Pancreas (tissue), 10 donors: ENCODE results near the gene SEC22A. TPM values are rescaled to one million over a fixed set of nuclear protein-coding genes. Genes with fewer than 3 reads are reported as not detected.

Experiments
- ATAC-seq, 4 donors: fragments of 200-7000 bp; cut with Tn5 transposase; one replicate each; pipeline versions ENCODE4 v1.8.0 to v1.9.1; 2020; ENCODE audit warnings: mild to moderate bottlenecking in 4 of 4, moderate library complexity in 4 of 4
- DNase-seq, 6 donors: peaks; one replicate each; pipeline ENCODE4 v3.0.0-alpha.2; 2020
- FAIRE-seq: peaks from 2 replicates; lab custom pipeline; 2012; peaks lifted over from hg19 to GRCh38; lab: Jason Lieb, UNC
- H3K27ac ChIP-seq, 4 donors: fragments of 200-600 bp; sonication (generic); 1 replicate in 3 of 4; 2 replicates in 1 of 4; pipeline versions ENCODE4 v1.5.0 to v1.8.0; 2020
- H3K27me3 ChIP-seq, 4 donors: fragments of 200-600 bp; one replicate each; pipeline ENCODE4 v1.8.0; 2021
- H3K36me3 ChIP-seq, 3 donors: fragments of 200-600 bp; sonication (generic) in 1 of 3; one replicate each; pipeline versions ENCODE4 v1.5.0 to v1.8.0; 2020 to 2021
- H3K4me1 ChIP-seq, 3 donors: fragments of 200-600 bp; one replicate each; pipeline ENCODE4 v1.8.0; 2021
- H3K4me3 ChIP-seq, 4 donors: fragments of 200-600 bp; sonication (generic) in 2 of 4; one replicate each; pipeline versions ENCODE4 v1.5.0 to v1.8.0; 2020 to 2021
- H3K9me3 ChIP-seq, 4 donors: fragments of 200-600 bp; one replicate each; pipeline ENCODE4 v1.8.0; 2021
- WGBS, 2 donors: extraction: QIAGEN DNeasy Blood & Tissue Kit; methylation state at CpG; one replicate each; pipeline ENCODE4 v1.1.7; 2013; 5-methylcytosine and 5-hydroxymethylcytosine counted together
- intact Hi-C, 3 donors: fragments of 100-400 bp; cut with DNase I; formaldehyde crosslinking; loops; one replicate each; pipeline versions ENCODE4 v1.11.1 to v1.14.2; 2022
- microRNA-seq, 2 donors: library from miRNA; unstranded; fragments of <30 nt; microRNA quantifications; one replicate each; pipeline versions ENCODE4 to v1.1.0, GENCODE V29; 2019 to 2020
- polyA plus RNA-seq, 2 donors: library from polyadenylated mRNA; stranded (reverse); fragments of 200-250 nt; gene quantifications; one replicate each; pipeline ENCODE4 v1.2.3, GENCODE V29; 2013
- total RNA-seq, 6 donors: library from RNA; stranded (reverse); fragmentation: NEBNext Ultra II Directional in 4 of 6; extraction: Animal tissue kit (Norgen Biotek cat#: 25700) in 4 of 6; gene quantifications; one replicate each; pipeline versions ENCODE4 v1.2.1 to v1.2.4, GENCODE V29; 2021 to 2023
- TF ChIP-seq, protein P1 (sequence below), 4 donors: fragments of 200-600 bp; sonication (generic) in 3 of 4; IDR thresholded peaks; one replicate each; pipeline versions ENCODE4 v1.5.0 to v1.8.0; 2021; ENCODE audit warnings: antibody characterized with exemption in 4 of 4
- donor health status: healthy with polysubstance abuse.
- donor health status: DM: no; HTN: no; CAD: no; lungs with moderate emphysema.
- donor health status: DM: no; HTN: no; CAD: no.
- donor health status: control.
- donor health status: control.
- donor health status: Bipolar disorder and iron deficiency.
- donor health status: DM: yes; HTN: yes; CAD: no.
- donor health status: DM: no; HTN: no; CAD: no.
- donor health status: DM: no; HTN: no; CAD: no.
- donor health status: DM: yes; HTN: yes; CAD: no.

The SEC22A gene
- total and polyA plus RNA-seq, 8 donors, result 3.3 to 12.5 (median 7.2) TPM

DNA sequence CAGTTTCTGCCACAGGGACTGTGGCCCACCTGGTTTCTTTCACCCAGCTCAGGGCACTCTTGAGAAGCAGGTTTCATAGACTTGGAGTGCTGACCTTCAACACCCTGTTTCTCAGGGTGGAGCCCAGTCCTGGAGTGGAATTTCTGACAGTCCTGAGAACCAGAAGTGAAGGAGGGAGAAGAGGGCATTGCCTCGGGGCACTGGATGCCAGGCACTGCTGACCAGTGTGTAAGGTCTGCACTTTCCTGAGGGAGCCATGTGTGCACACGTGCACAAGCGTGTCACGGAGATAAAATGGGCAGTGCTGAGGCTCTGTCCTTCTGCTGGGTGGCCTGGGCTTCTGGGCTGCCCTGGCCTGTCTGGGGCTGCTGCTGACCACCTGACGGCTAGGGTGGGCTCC is 118.5 kb downstream of the SEC22A start:
- H3K9me3 ChIP-seq, result no peaks in the 10 kb centered on the region
- H3K27ac ChIP-seq, result no peak overlapping the region
- H3K4me3 ChIP-seq, result no peak overlapping the region
- no peaks in the 10 kb centered on the region for H3K27me3 ChIP-seq
- no peaks in the 10 kb centered on the region for H3K4me1 ChIP-seq
- intact Hi-C loops, result loop anchor here in 1 of 3 donors (10.0 kb wide), 1 partner anchor 245 kb away; no protein-coding TSS in a partner anchor
- FAIRE-seq (no peak), DNase-seq (peak in 1 of 6 donors; percentile 35), ATAC-seq (no peak)
- H3K36me3 ChIP-seq, result peaks cover 0 to 16% (median 3%) of the 10 kb centered on the region in 3 donors
- WGBS, 2 donors, result 73 to 78% methylated on average over 5 of the region's 5 CpGs
- TF ChIP-seq, protein P1, sequence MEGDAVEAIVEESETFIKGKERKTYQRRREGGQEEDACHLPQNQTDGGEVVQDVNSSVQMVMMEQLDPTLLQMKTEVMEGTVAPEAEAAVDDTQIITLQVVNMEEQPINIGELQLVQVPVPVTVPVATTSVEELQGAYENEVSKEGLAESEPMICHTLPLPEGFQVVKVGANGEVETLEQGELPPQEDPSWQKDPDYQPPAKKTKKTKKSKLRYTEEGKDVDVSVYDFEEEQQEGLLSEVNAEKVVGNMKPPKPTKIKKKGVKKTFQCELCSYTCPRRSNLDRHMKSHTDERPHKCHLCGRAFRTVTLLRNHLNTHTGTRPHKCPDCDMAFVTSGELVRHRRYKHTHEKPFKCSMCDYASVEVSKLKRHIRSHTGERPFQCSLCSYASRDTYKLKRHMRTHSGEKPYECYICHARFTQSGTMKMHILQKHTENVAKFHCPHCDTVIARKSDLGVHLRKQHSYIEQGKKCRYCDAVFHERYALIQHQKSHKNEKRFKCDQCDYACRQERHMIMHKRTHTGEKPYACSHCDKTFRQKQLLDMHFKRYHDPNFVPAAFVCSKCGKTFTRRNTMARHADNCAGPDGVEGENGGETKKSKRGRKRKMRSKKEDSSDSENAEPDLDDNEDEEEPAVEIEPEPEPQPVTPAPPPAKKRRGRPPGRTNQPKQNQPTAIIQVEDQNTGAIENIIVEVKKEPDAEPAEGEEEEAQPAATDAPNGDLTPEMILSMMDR (IDR thresholded peaks at IDR 0.05), result no peak

DNA sequence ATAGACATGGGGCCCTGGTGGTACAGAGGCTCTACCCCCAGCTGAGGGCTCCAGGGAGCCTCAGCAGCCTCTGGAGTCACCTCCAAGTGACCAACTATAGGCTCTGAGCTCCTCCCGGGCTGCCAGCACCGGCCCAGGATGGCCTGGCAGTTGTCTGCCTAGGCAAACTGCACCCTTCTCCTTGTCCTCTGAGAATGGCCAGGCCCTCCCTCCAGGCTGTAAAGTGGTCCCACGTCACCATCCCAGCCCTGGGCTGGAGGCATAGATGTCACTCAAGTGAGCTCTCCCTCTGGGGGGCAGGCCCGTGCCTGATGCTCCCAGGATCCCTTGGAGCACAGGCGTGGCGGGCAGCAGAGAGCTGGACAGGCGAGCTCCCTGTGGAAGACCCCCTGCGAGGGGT is 120.1 kb downstream of the SEC22A start:
- intact Hi-C loops, result loop anchor here in 1 of 3 donors (10.0 kb wide), 1 partner anchor 243 kb away; no protein-coding TSS in a partner anchor
- H3K4me3 ChIP-seq, result no peak overlapping the region

DNA sequence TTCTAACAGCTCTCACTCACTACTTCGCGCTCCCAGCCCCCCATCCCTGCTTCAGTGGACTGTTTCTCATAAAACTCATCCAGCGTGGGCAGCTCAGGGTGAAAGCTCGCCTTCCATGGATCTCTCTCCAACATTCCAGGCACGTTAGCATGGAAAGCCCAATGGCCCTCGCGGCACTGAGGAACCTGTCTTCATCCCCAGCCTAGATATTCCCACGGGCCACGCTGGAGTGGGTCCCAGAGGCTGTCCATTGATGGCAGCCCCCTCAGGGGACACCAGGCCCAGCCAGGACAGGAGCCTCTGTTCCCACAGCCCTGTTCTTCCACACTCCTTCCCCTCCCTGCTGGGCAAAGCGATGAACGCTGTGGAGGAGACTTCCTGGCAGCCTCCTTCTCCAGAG is 121.1 kb downstream of the SEC22A start:
- Histone ChIP-seq H3K4me1 (no peaks in the 10 kb centered on the region), H3K36me3 (peaks cover 0 to 16% (median 3%) of the 10 kb centered on the region in 3 donors), H3K4me3 (no peak overlapping the region), H3K27ac (no peak overlapping the region), H3K9me3 (no peaks in the 10 kb centered on the region), H3K27me3 (no peaks in the 10 kb centered on the region)
- intact Hi-C loops, result loop anchor here in 1 of 3 donors (10.0 kb wide), 1 partner anchor 242 kb away; no protein-coding TSS in a partner anchor
- 84 to 91% methylated on average over 11 of the region's 11 CpGs for WGBS, 2 donors
- no peak for ATAC-seq
- TF ChIP-seq, protein P1 (IDR thresholded peaks at IDR 0.05), result no peak
- FAIRE-seq, result no peak
- peak in 1 of 6 donors; percentile 17 for DNase-seq

More for the DNA sequence above, 120.1 kb downstream of the SEC22A start:
- Histone ChIP-seq H3K27ac (no peak overlapping the region), H3K9me3 (no peaks in the 10 kb centered on the region), H3K36me3 (peaks cover 0 to 16% (median 3%) of the 10 kb centered on the region in 3 donors), H3K4me1 (no peaks in the 10 kb centered on the region), H3K27me3 (no peaks in the 10 kb centered on the region)
- TF ChIP-seq, protein P1 (IDR thresholded peaks at IDR 0.05), result no peak
- whole genome bisulfite sequencing, 2 donors, result 69 to 76% methylated on average over 8 of the region's 8 CpGs
- FAIRE-seq (no peak), DNase-seq (peak in 1 of 6 donors; percentile 46), ATAC-seq (no peak)

Small RNA genes within 50 kb of the gene (microRNA-seq; reads per million reads assigned to microRNA genes)
- 0 reads per million in 2 donors for gene MIR7110

Other genes with a start within 250 kb of the SEC22A start
- gene SEMA5B, start 174.2 kb upstream of the SEC22A start, total RNA-seq, result 1 to 10 TPM in 2 of 6 donors, under 1 TPM in 4; 0.52 to 2.7 (median 0.84) TPM
- gene SEMA5B, start 174.2 kb upstream of the SEC22A start, polyA plus RNA-seq, result 10 to 100 TPM in 1 of 2 donors, 1 to 10 TPM in 1; 3.5 to 11.0 TPM
- 10 to 100 TPM; 19.8 to 29.3 (median 26.2) TPM for gene PDIA5, start 134.9 kb upstream of the SEC22A start, total RNA-seq
- gene PDIA5, start 134.9 kb upstream of the SEC22A start, polyA plus RNA-seq, result 10 to 100 TPM; 22.2 to 26.9 TPM
- gene ADCY5, start 247.1 kb downstream of the SEC22A start, total RNA-seq, result 10 to 100 TPM in 4 of 6 donors, 1 to 10 TPM in 2; 6.0 to 13.4 (median 10.2) TPM
- gene ADCY5, start 247.1 kb downstream of the SEC22A start, polyA plus RNA-seq, result 1 to 10 TPM; 9.1 TPM